ENCODE measurements around the gene EXOC6. TPM values are rescaled to one million over a fixed set of nuclear protein-coding genes. Genes with fewer than 3 reads are reported as not detected.

EXOC6 gene
- total RNA-seq, 1 donor from 2014 or later = 9.1 TPM

GRCh38 chr10:93015722-93016121, 167.4 kb downstream of the EXOC6 start:
- Mint-ChIP-seq H3K27me3 (ENCODE audit: unreplicated experiment) (no peaks in the 10 kb centered on the region), H3K36me3 (ENCODE audit: unreplicated experiment) (no peaks in the 10 kb centered on the region), H3K4me3 (ENCODE audit: unreplicated experiment) (no peak overlapping the region), H3K4me1 (ENCODE audit: low read depth, unreplicated experiment) (peaks cover 3% of the 10 kb centered on the region), H3K9me3 (ENCODE audit: unreplicated experiment) (no peaks in the 10 kb centered on the region), H3K27ac (ENCODE audit: unreplicated experiment) (no peak overlapping the region)
- TF ChIP-seq CTCF (IDR thresholded peaks at IDR 0.05; ENCODE audit: partially characterized antibody, unreplicated experiment) = no peak
- DNase-seq = no peak

GRCh38 chr10:93023013-93023650, 174.8 kb downstream of the EXOC6 start:
- Mint-ChIP-seq H3K36me3 (ENCODE audit: unreplicated experiment) (peaks cover 13% of the 10 kb centered on the region), H3K4me1 (ENCODE audit: low read depth, unreplicated experiment) (no peaks in the 10 kb centered on the region)

GRCh38 chr10:93026072-93026471, 177.8 kb downstream of the EXOC6 start:
- Mint-ChIP-seq H3K27me3 (ENCODE audit: unreplicated experiment) (peaks cover 4% of the 10 kb centered on the region), H3K4me1 (ENCODE audit: low read depth, unreplicated experiment) (no peaks in the 10 kb centered on the region), H3K9me3 (ENCODE audit: unreplicated experiment) (peaks cover 4% of the 10 kb centered on the region), H3K36me3 (ENCODE audit: unreplicated experiment) (peaks cover 13% of the 10 kb centered on the region), H3K27ac (ENCODE audit: unreplicated experiment) (no peak overlapping the region), H3K4me3 (ENCODE audit: unreplicated experiment) (no peak overlapping the region)
- DNase-seq = no peak
- no peak for TF ChIP-seq CTCF (IDR thresholded peaks at IDR 0.05; ENCODE audit: partially characterized antibody, unreplicated experiment)

More at GRCh38 chr10:93023013-93023650, 174.8 kb downstream of the EXOC6 start:
- no peak for DNase-seq
- Mint-ChIP-seq H3K9me3 (ENCODE audit: unreplicated experiment) (peaks cover 4% of the 10 kb centered on the region), H3K27me3 (ENCODE audit: unreplicated experiment) (peaks cover 4% of the 10 kb centered on the region), H3K27ac (ENCODE audit: unreplicated experiment) (no peak overlapping the region), H3K4me3 (ENCODE audit: unreplicated experiment) (no peak overlapping the region)
- no peak for TF ChIP-seq CTCF (IDR thresholded peaks at IDR 0.05; ENCODE audit: partially characterized antibody, unreplicated experiment)

- TF ChIP-seq CTCF (IDR thresholded peaks at IDR 0.05; ENCODE audit: partially characterized antibody, unreplicated experiment) = no peak
- DNase-seq = no peak
- no peak overlapping the region for H3K27ac Mint-ChIP-seq (ENCODE audit: unreplicated experiment)
- no peak overlapping the region for H3K4me3 Mint-ChIP-seq (ENCODE audit: unreplicated experiment)
- H3K9me3 Mint-ChIP-seq (ENCODE audit: unreplicated experiment) = peaks cover 4% of the 10 kb centered on the region
- H3K27me3 Mint-ChIP-seq (ENCODE audit: unreplicated experiment) = peaks cover 4% of the 10 kb centered on the region
- peaks cover 13% of the 10 kb centered on the region for H3K36me3 Mint-ChIP-seq (ENCODE audit: unreplicated experiment)
- H3K4me1 Mint-ChIP-seq (ENCODE audit: low read depth, unreplicated experiment) = no peaks in the 10 kb centered on the region
These were observed 179.2 kb downstream of the EXOC6 start for GRCh38 chr10:93027508-93027907.

GRCh38 chr10:93028883-93029282, 180.6 kb downstream of the EXOC6 start:
- TF ChIP-seq CTCF (IDR thresholded peaks at IDR 0.05; ENCODE audit: partially characterized antibody, unreplicated experiment) = no peak
- H3K4me1 Mint-ChIP-seq (ENCODE audit: low read depth, unreplicated experiment) = no peaks in the 10 kb centered on the region
- H3K9me3 Mint-ChIP-seq (ENCODE audit: unreplicated experiment) = peaks cover 4% of the 10 kb centered on the region
- DNase-seq = no peak
- H3K27me3 Mint-ChIP-seq (ENCODE audit: unreplicated experiment) = peaks cover 4% of the 10 kb centered on the region
- H3K4me3 Mint-ChIP-seq (ENCODE audit: unreplicated experiment) = no peak overlapping the region
- H3K27ac Mint-ChIP-seq (ENCODE audit: unreplicated experiment) = no peak overlapping the region
- H3K36me3 Mint-ChIP-seq (ENCODE audit: unreplicated experiment) = peaks cover 13% of the 10 kb centered on the region

All from glutamatergic neuron (in vitro differentiated cells).